Type B pancreatic cell (in vitro differentiated cells): ENCODE results near the gene TMSB4Y. TPM values are rescaled to one million over a fixed set of nuclear protein-coding genes. Genes with fewer than 3 reads are reported as not detected.

Experiments
- DNase-seq: peaks from one replicate; pipeline ENCODE4 v3.0.0; 2021; ENCODE audit warnings: mixed read lengths; ENCODE audit not compliant: unreplicated experiment; ENCODE audit errors: extremely low spot score
- H3K27ac Mint-ChIP-seq: 2 replicates; pipeline ENCODE4 v1.8.0; 2021; ENCODE audit warnings: mild to moderate bottlenecking, mixed read lengths
- H3K27me3 Mint-ChIP-seq: 2 replicates; pipeline ENCODE4 v1.8.0; 2021; ENCODE audit warnings: mixed read lengths
- H3K36me3 Mint-ChIP-seq: 2 replicates; pipeline ENCODE4 v1.8.0; 2021; ENCODE audit warnings: mixed read lengths
- H3K4me1 Mint-ChIP-seq: one replicate; pipeline ENCODE4 v1.8.0; 2021; ENCODE audit warnings: mixed read lengths; ENCODE audit not compliant: unreplicated experiment
- H3K4me3 Mint-ChIP-seq: 2 replicates; pipeline ENCODE4 v1.8.0; 2021; ENCODE audit warnings: mild to moderate bottlenecking, mixed read lengths
- H3K9me3 Mint-ChIP-seq: 2 replicates; pipeline ENCODE4 v1.8.0; 2021; ENCODE audit warnings: mixed read lengths
- CTCF ChIP-seq: fragments of 200-600 bp; sonication (generic); conservative IDR thresholded peaks from 2 replicates; pipeline ENCODE4 v1.5.0; 2021; ENCODE audit warnings: antibody characterized with exemption, mild to moderate bottlenecking
- total RNA-seq: library from RNA; stranded (reverse); gene quantifications from 2 replicates; pipeline ENCODE4 v1.2.1, GENCODE V29; 2021; ENCODE audit warnings: low replicate concordance

Gene TMSB4Y
- total RNA-seq, 1 donor from 2014 or later, result not detected

- H3K4me1 Mint-ChIP-seq, result no peaks in the 10 kb centered on the region
- no peaks in the 10 kb centered on the region for H3K27me3 Mint-ChIP-seq
- no peaks in the 10 kb centered on the region for H3K9me3 Mint-ChIP-seq
- no peak for DNase-seq
- no peak for TF ChIP-seq CTCF
- H3K27ac Mint-ChIP-seq, result no peak overlapping the region
- no peaks in the 10 kb centered on the region for H3K36me3 Mint-ChIP-seq
- no peak overlapping the region for H3K4me3 Mint-ChIP-seq
Measured at GRCh38 chrY:13751289-13752071, 47.8 kb downstream of the TMSB4Y start.

GRCh38 chrY:13754661-13755060, 51.0 kb downstream of the TMSB4Y start:
- Mint-ChIP-seq H3K4me3 (no peak overlapping the region), H3K9me3 (no peaks in the 10 kb centered on the region), H3K36me3 (no peaks in the 10 kb centered on the region), H3K4me1 (no peaks in the 10 kb centered on the region), H3K27me3 (no peaks in the 10 kb centered on the region), H3K27ac (no peak overlapping the region)
- TF ChIP-seq CTCF, result no peak
- DNase-seq, result no peak

Other genes starting within 250 kb of the TMSB4Y start
- not detected in 2 replicates for gene UTY, start 223.9 kb upstream of the TMSB4Y start, total RNA-seq